Colonic mucosa (tissue), 4 donors: ENCODE measurements around the gene ETV6. TPM values are rescaled to one million over a fixed set of nuclear protein-coding genes. Genes with fewer than 3 reads are reported as not detected.
A peak's percentile ranks its signal among the peaks of the same experiment; 100 is the strongest.

Source experiments
- DNase-seq: peaks from one replicate; pipeline ENCODE4 v3.0.0-alpha.2; 2020
- H3K27ac ChIP-seq: fragments of 200-600 bp; one replicate; pipeline ENCODE4 v1.8.0; 2021
- H3K27me3 ChIP-seq: fragments of 200-600 bp; one replicate; pipeline ENCODE4 v1.8.0; 2021
- H3K36me3 ChIP-seq: fragments of 200-600 bp; one replicate; pipeline ENCODE4 v1.8.0; 2021
- H3K4me1 ChIP-seq: fragments of 200-600 bp; one replicate; pipeline ENCODE4 v1.8.0; 2021; ENCODE audit warnings: mild to moderate bottlenecking
- H3K4me3 ChIP-seq: fragments of 200-600 bp; one replicate; pipeline ENCODE4 v1.8.0; 2021
- H3K9ac ChIP-seq, 2 donors: one replicate each; pipeline ENCODE4 v1.7.0; 2013; ENCODE audit warnings: control low read depth in 2 of 2, low read depth in 2 of 2, low read length in 2 of 2
- H3K9me3 ChIP-seq: fragments of 200-600 bp; one replicate; pipeline ENCODE4 v1.8.0; 2021
- CTCF ChIP-seq: fragments of 200-600 bp; IDR thresholded peaks from one replicate; pipeline ENCODE4 v1.8.0; 2022; ENCODE audit warnings: antibody characterized with exemption, mild to moderate bottlenecking
- intact Hi-C: fragments of 100-400 bp; cut with DNase I; formaldehyde crosslinking; loops from one replicate; pipeline ENCODE4 v1.14.1; 2022
- total RNA-seq, 2 donors: library from RNA; stranded (reverse); fragmentation: NEBNext Ultra II Directional in 1 of 2; extraction: Animal tissue kit (Norgen Biotek cat#: 25700) in 1 of 2; gene quantifications; one replicate each; pipeline ENCODE4 v1.2.1, GENCODE V29; 2021
- donor health status: healthy.
- donor health status: DM: no; HTN: no; CAD: no.
- donor health status: DM: no; HTN: no; CAD: no.

The ETV6 gene
- total RNA-seq, 2 donors from 2014 or later: 49.2 to 73.1 TPM

GRCh38 chr12:11722071-11722470, 72.6 kb downstream of the ETV6 start:
- no peak overlapping the region for H3K4me3 ChIP-seq
- no peaks in the 10 kb centered on the region for H3K27me3 ChIP-seq
- no peak overlapping the region for H3K9ac ChIP-seq
- intact Hi-C loops: no loop called here
- peaks cover under 1% of the 10 kb centered on the region for H3K4me1 ChIP-seq
- no peak for TF ChIP-seq CTCF
- H3K27ac ChIP-seq: no peak overlapping the region
- no peaks in the 10 kb centered on the region for H3K36me3 ChIP-seq
- DNase-seq: no peak
- no peaks in the 10 kb centered on the region for H3K9me3 ChIP-seq

DNA sequence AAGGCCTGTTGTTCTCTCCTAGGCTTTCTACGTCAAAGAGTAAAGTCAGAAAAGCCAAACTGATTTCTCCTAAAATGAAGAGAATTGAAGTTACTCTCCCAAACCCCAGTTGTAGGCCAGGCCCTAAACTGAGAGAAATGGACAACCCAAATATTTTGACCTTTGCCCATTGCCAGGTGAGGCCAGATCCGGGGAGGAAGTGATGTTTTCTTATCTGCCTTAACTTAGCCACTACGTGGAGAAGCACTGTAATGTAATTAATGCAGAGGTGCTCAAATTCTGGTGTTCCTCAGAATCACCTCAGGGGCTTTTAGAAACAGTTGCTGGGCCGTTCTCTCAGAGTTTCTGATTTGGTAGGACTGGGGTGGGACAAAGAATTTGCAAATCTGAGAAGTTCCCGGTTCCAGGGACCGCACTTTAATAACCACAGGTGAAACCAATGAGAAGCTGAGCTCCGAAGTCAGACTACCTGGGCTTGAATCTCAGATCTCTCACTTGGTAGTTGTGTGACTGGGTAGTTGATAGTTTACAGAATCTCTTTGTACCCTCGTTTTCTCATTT, 73.2 kb downstream of the ETV6 start:
- Histone ChIP-seq H3K9me3 (no peaks in the 10 kb centered on the region), H3K27me3 (no peaks in the 10 kb centered on the region), H3K9ac (no peak overlapping the region), H3K36me3 (no peaks in the 10 kb centered on the region), H3K4me1 (no peaks in the 10 kb centered on the region), H3K27ac (no peak overlapping the region), H3K4me3 (no peak overlapping the region)
- TF ChIP-seq CTCF: no peak
- no peak for DNase-seq
- intact Hi-C loops: no loop called here

GRCh38 chr12:11723993-11724392, 74.5 kb downstream of the ETV6 start:
- peak overlapping the region in 1 of 2 donors; percentile 6 for H3K9ac ChIP-seq
- intact Hi-C loops: no loop called here
- no peak for TF ChIP-seq CTCF
- H3K27ac ChIP-seq: no peak overlapping the region
- H3K27me3 ChIP-seq: no peaks in the 10 kb centered on the region
- no peaks in the 10 kb centered on the region for H3K9me3 ChIP-seq
- H3K36me3 ChIP-seq: no peaks in the 10 kb centered on the region
- no peaks in the 10 kb centered on the region for H3K4me1 ChIP-seq
- no peak overlapping the region for H3K4me3 ChIP-seq
- no peak for DNase-seq

DNA sequence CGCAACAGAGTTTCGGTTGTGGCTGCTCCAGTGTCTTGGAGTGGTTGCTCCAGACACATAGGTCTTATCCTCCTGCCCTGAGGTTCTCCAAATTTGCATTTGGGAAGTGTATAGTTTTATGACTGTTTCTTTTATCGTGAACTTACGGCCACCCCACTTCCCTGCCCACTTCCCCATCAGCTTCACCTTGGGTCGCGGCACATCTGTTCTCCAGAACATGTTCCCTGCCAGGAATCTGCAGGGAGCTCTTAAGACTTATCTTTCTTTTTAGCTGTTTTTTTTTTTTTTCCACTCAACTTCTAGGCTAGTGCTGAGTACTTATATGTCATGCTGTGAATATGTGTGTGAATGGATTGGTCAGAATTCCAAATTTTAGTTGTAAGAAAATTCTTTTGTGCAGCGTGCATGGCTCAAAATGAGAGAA, 75.4 kb downstream of the ETV6 start:
- H3K4me3 ChIP-seq: no peak overlapping the region
- intact Hi-C loops: no loop called here
- no peaks in the 10 kb centered on the region for H3K36me3 ChIP-seq
- no peaks in the 10 kb centered on the region for H3K27me3 ChIP-seq
- DNase-seq: no peak
- TF ChIP-seq CTCF: no peak
- H3K9me3 ChIP-seq: no peaks in the 10 kb centered on the region
- peak overlapping the region in 1 of 2 donors; percentile 14 for H3K9ac ChIP-seq
- peaks cover 4% of the 10 kb centered on the region for H3K4me1 ChIP-seq
- H3K27ac ChIP-seq: no peak overlapping the region

- Histone ChIP-seq H3K4me3 (no peak overlapping the region), H3K4me1 (peaks cover 12% of the 10 kb centered on the region), H3K9me3 (no peaks in the 10 kb centered on the region), H3K36me3 (no peaks in the 10 kb centered on the region), H3K27ac (no peak overlapping the region), H3K9ac (no peak overlapping the region), H3K27me3 (no peaks in the 10 kb centered on the region)
- no peak for TF ChIP-seq CTCF
- intact Hi-C loops: no loop called here
- no peak for DNase-seq
These were observed 76.2 kb downstream of the ETV6 start for GRCh38 chr12:11725686-11726085.
